ENCODE measurements around the gene LRRC19. TPM values are rescaled to one million over a fixed set of nuclear protein-coding genes. Genes with fewer than 3 reads are reported as not detected.

The LRRC19 gene
- total RNA-seq, 2 experiments from 2014 or later, result not detected

- CTCF ChIA-PET (ENCODE audit: unreplicated experiment), result no interaction called here
- BruUV-seq (replicated peaks), result no TSS peak
- TF ChIP-seq CTCF (conservative IDR thresholded peaks at IDR 0.05; ENCODE audit: low read length) (no peak), EZH2phosphoT487 (IDR thresholded peaks at IDR 0.05; ENCODE audit: borderline replicate concordance, low read depth, low read length) (no peak)
- no peaks in the 10 kb centered on the region for H3K9me3 ChIP-seq (ENCODE audit: low read length)
- POLR2A ChIA-PET, result interaction anchor here (0.6 kb wide), 1 partner anchor 375 kb away, joined by 3 read pairs; no protein-coding TSS in a partner anchor
- H3K36me3 ChIP-seq (ENCODE audit: insufficient read depth, low read length), result no peaks in the 10 kb centered on the region
- H4K20me1 ChIP-seq (ENCODE audit: insufficient read depth, low read length), result no peaks in the 10 kb centered on the region
- no peak for DNase-seq (ENCODE audit: low spot score)
- H3K4me1 ChIP-seq (ENCODE audit: insufficient read depth, low read length, poor library complexity, severe bottlenecking), result no peaks in the 10 kb centered on the region
- no peaks in the 10 kb centered on the region for H3K9me2 ChIP-seq (ENCODE audit: insufficient read depth, low read length)
- H3K79me2 ChIP-seq (ENCODE audit: insufficient read depth, low read depth, low read length), result no peaks in the 10 kb centered on the region
- no peak overlapping the region for H3K4me3 ChIP-seq (ENCODE audit: low read depth, low read length, poor library complexity, severe bottlenecking)
- intact Hi-C loops (cut with micrococcal nuclease; ENCODE audit: unreplicated experiment), result no loop called here
- H3K27ac ChIP-seq (ENCODE audit: low read depth, low read length, poor library complexity, severe bottlenecking), result no peak overlapping the region
- no peak overlapping the region for H3K4me2 ChIP-seq (ENCODE audit: low read length)
- H2AFZ ChIP-seq (ENCODE audit: low read length), result no peak overlapping the region
Observed at GRCh38 chr9:27042476-27042875, 37.0 kb upstream of the LRRC19 start.

GRCh38 chr9:27041746-27042145 is 36.3 kb upstream of the LRRC19 start:
- Histone ChIP-seq H3K27ac (ENCODE audit: low read depth, low read length, poor library complexity, severe bottlenecking) (no peak overlapping the region), H4K20me1 (ENCODE audit: insufficient read depth, low read length) (no peaks in the 10 kb centered on the region), H3K9me3 (ENCODE audit: low read length) (no peaks in the 10 kb centered on the region), H2AFZ (ENCODE audit: low read length) (no peak overlapping the region), H3K4me3 (ENCODE audit: low read depth, low read length, poor library complexity, severe bottlenecking) (no peak overlapping the region), H3K4me1 (ENCODE audit: insufficient read depth, low read length, poor library complexity, severe bottlenecking) (no peaks in the 10 kb centered on the region), H3K79me2 (ENCODE audit: insufficient read depth, low read depth, low read length) (no peaks in the 10 kb centered on the region), H3K36me3 (ENCODE audit: insufficient read depth, low read length) (no peaks in the 10 kb centered on the region), H3K9me2 (ENCODE audit: insufficient read depth, low read length) (no peaks in the 10 kb centered on the region), H3K4me2 (ENCODE audit: low read length) (no peak overlapping the region)
- BruUV-seq (replicated peaks), result no TSS peak
- POLR2A ChIA-PET, result no interaction called here
- CTCF ChIA-PET (ENCODE audit: unreplicated experiment), result no interaction called here
- DNase-seq (ENCODE audit: low spot score), result no peak
- intact Hi-C loops (cut with micrococcal nuclease; ENCODE audit: unreplicated experiment), result no loop called here
- TF ChIP-seq CTCF (conservative IDR thresholded peaks at IDR 0.05; ENCODE audit: low read length) (no peak), EZH2phosphoT487 (IDR thresholded peaks at IDR 0.05; ENCODE audit: borderline replicate concordance, low read depth, low read length) (no peak)

GRCh38 chr9:27037499-27037898 is 32.0 kb upstream of the LRRC19 start:
- no peak overlapping the region for H3K4me2 ChIP-seq (ENCODE audit: low read length)
- no peaks in the 10 kb centered on the region for H3K9me2 ChIP-seq (ENCODE audit: insufficient read depth, low read length)
- H2AFZ ChIP-seq (ENCODE audit: low read length), result no peak overlapping the region
- no peaks in the 10 kb centered on the region for H3K9me3 ChIP-seq (ENCODE audit: low read length)
- ChIA-PET CTCF (ENCODE audit: unreplicated experiment) (no interaction called here), POLR2A (interaction anchor here (0.7 kb wide), 1 partner anchor 541 kb away, joined by 3 read pairs; no protein-coding TSS in a partner anchor)
- H3K4me3 ChIP-seq (ENCODE audit: low read depth, low read length, poor library complexity, severe bottlenecking), result no peak overlapping the region
- H3K27ac ChIP-seq (ENCODE audit: low read depth, low read length, poor library complexity, severe bottlenecking), result no peak overlapping the region
- no peak for DNase-seq (ENCODE audit: low spot score)
- BruUV-seq (replicated peaks), result no TSS peak
- TF ChIP-seq EZH2phosphoT487 (IDR thresholded peaks at IDR 0.05; ENCODE audit: borderline replicate concordance, low read depth, low read length) (no peak), CTCF (conservative IDR thresholded peaks at IDR 0.05; ENCODE audit: low read length) (no peak)
- intact Hi-C loops (cut with micrococcal nuclease; ENCODE audit: unreplicated experiment), result no loop called here
- H3K36me3 ChIP-seq (ENCODE audit: insufficient read depth, low read length), result no peaks in the 10 kb centered on the region
- no peaks in the 10 kb centered on the region for H3K4me1 ChIP-seq (ENCODE audit: insufficient read depth, low read length, poor library complexity, severe bottlenecking)
- no peaks in the 10 kb centered on the region for H4K20me1 ChIP-seq (ENCODE audit: insufficient read depth, low read length)
- H3K79me2 ChIP-seq (ENCODE audit: insufficient read depth, low read depth, low read length), result no peaks in the 10 kb centered on the region
